K562 (cell line): ENCODE results near the gene IRX2. TPM values are rescaled to one million over a fixed set of nuclear protein-coding genes. Genes with fewer than 3 reads are reported as not detected.

Experiments
- DEAF1 ChIP-seq: fragments of 450-650 bp; formaldehyde crosslinking; IDR thresholded peaks from 2 replicates; pipeline ENCODE4 v1.4.0; 2020; ENCODE audit warnings: mild to moderate bottlenecking, moderate library complexity
- HNRNPL ChIP-seq: fragments of 200-400 bp; formaldehyde crosslinking; IDR thresholded peaks from 2 replicates; pipeline ENCODE4 v1.6.1; 2017; ENCODE audit warnings: low read depth, mild to moderate bottlenecking, low read length
- MCM5 ChIP-seq: fragments of 450-650 bp; IDR thresholded peaks from 2 replicates; pipeline ENCODE4 v1.6.1; 2016; ENCODE audit warnings: low read depth
- MTF1 ChIP-seq: fragments of 250-450 bp; sonication (Bioruptor Pico); IDR thresholded peaks from 2 replicates; pipeline ENCODE4 v1.9.0; 2021; ENCODE audit warnings: moderate library complexity, mild to moderate bottlenecking, inconsistent platforms, borderline replicate concordance
- PHF21A ChIP-seq: fragments of 450-650 bp; IDR thresholded peaks from 2 replicates; pipeline ENCODE4 v1.6.1; 2017; ENCODE audit warnings: low read depth, borderline replicate concordance
- ZNF174 ChIP-seq: fragments of 250-450 bp; sonication (Bioruptor Pico); IDR thresholded peaks from 2 replicates; pipeline ENCODE4 v1.4.0; 2020; ENCODE audit warnings: mild to moderate bottlenecking
- ZNF592 ChIP-seq: fragments of 450-650 bp; IDR thresholded peaks from 2 replicates; pipeline ENCODE4 v1.6.1; 2017; ENCODE audit warnings: antibody characterized with exemption, mild to moderate bottlenecking
- polyA plus RNA-seq, 8 experiments: library from polyadenylated mRNA; depleted of rRNA in 4 of 8; stranded (reverse) in 5 of 8; unstranded in 3 of 8; fragments of >200 nt; fragmentation: Nextera tagmentation in 2 of 8; fragmentation: Illumina TruSeq in 1 of 8; extraction: Ambion mirVana in 2 of 8; extraction: Trizol in 1 of 8; gene quantifications; 2 replicates each; pipeline versions ENCODE4 v1.2.1 to v1.2.3, GENCODE V29; 2011 to 2014; ENCODE audit warnings: inconsistent platforms in 1 of 8, missing spikeins in 1 of 8
- total RNA-seq, 7 experiments: library from RNA; depleted of rRNA in 6 of 7; stranded (reverse); fragments of >200 nt in 6 of 7; fragmentation: Illumina TruSeq in 2 of 7; extraction: Trizol in 2 of 7; gene quantifications; 2 replicates each; pipeline versions ENCODE4 v1.2.1 to v1.2.3, GENCODE V29; 2011 to 2021; ENCODE audit warnings: low replicate concordance in 1 of 7

Gene IRX2
- total and polyA plus RNA-seq, 9 of the 15 experiments (the other 6 are each of a cell fraction or from before 2014, with no cell fraction given) = 0.13 TPM; not detected in 8

GRCh38 chr5:2724831-2725230 lies 26.6 kb downstream of the IRX2 start (continued):
- TF ChIP-seq HNRNPL (no peak), PHF21A (no peak), ZNF174 (CRISPR knock-in tag) (no peak), DEAF1 (CRISPR knock-in tag) (no peak), MCM5 (no peak), ZNF592 (no peak), MTF1 (CRISPR knock-in tag) (no peak)
- TF ChIP-seq, all 486 proteins: peak for 0
